UCSD-AML1 (cell line): ENCODE measurements around the gene LRRC43.

ENCODE experiments used
- DNase-seq: peaks from one replicate; lab custom pipeline; 2025; ENCODE audit not compliant: unreplicated experiment; lab: John Stamatoyannopoulos, UW

The LRRC43 gene

GRCh38 chr12:122182887-122183587 is at the start of gene LRRC43:
TSS of gene LRRC43 (plus strand) at chr12:122183123. CDS start at chr12:122183145, 22 bp downstream.
- DNase-seq = no peak

- no peak for DNase-seq
These were observed 49.6 kb upstream of the LRRC43 start for GRCh38 chr12:122133192-122133950.

- DNase-seq = no peak
These were observed 47.4 kb upstream of the LRRC43 start for GRCh38 chr12:122135437-122136031.

GRCh38 chr12:122137229-122137628 is 45.7 kb upstream of the LRRC43 start:
- DNase-seq = no peak

GRCh38 chr12:122137681-122138080 is 45.2 kb upstream of the LRRC43 start:
- DNase-seq = no peak

- no peak for DNase-seq
These were observed 44.7 kb upstream of the LRRC43 start for GRCh38 chr12:122138181-122138580.

- no peak for DNase-seq
These were observed 44.3 kb upstream of the LRRC43 start for GRCh38 chr12:122138616-122139015.

GRCh38 chr12:122139266-122139665 is 43.7 kb upstream of the LRRC43 start:
- no peak for DNase-seq

- no peak for DNase-seq
These were observed 43.0 kb upstream of the LRRC43 start for GRCh38 chr12:122139941-122140340.

- DNase-seq = no peak
These were observed 42.3 kb upstream of the LRRC43 start for GRCh38 chr12:122140467-122141257.

- DNase-seq = no peak
These were observed 40.8 kb upstream of the LRRC43 start for GRCh38 chr12:122141911-122142725.

GRCh38 chr12:122142857-122143256 is 40.1 kb upstream of the LRRC43 start:
- no peak for DNase-seq

GRCh38 chr12:122144885-122145284 is 38.0 kb upstream of the LRRC43 start:
- no peak for DNase-seq

- DNase-seq = no peak
These were observed 37.2 kb upstream of the LRRC43 start for GRCh38 chr12:122145505-122146330.

GRCh38 chr12:122147514-122148290 is 35.2 kb upstream of the LRRC43 start:
- DNase-seq = no peak

GRCh38 chr12:122148657-122149056 is 34.3 kb upstream of the LRRC43 start:
- no peak for DNase-seq

- DNase-seq = no peak
These were observed 32.7 kb upstream of the LRRC43 start for GRCh38 chr12:122150127-122150681.

GRCh38 chr12:122152754-122153153 is 30.2 kb upstream of the LRRC43 start:
- DNase-seq = no peak
